Measurements from ENCODE around the gene BIRC6. TPM values are rescaled to one million over a fixed set of nuclear protein-coding genes. Genes with fewer than 3 reads are reported as not detected.

Gene BIRC6
- total and polyA plus RNA-seq, 2 of the 8 experiments (the other 6 are each of a cell fraction or from before 2014, with no cell fraction given): 32.5 to 69.5 TPM

- TF ChIP-seq CHD7 (IDR thresholded peaks at IDR 0.05; ENCODE audit: insufficient replicate concordance, low read length) (no peak), CREB1 (IDR thresholded peaks at IDR 0.05) (no peak), RFX5 (IDR thresholded peaks at IDR 0.05; ENCODE audit: borderline replicate concordance, low read depth, low read length) (no peak), EGR1 (IDR thresholded peaks at IDR 0.05; ENCODE audit: borderline replicate concordance, low read depth, low read length) (no peak), CBX8 (IDR thresholded peaks at IDR 0.05; ENCODE audit: borderline replicate concordance, low read depth, low read length) (no peak), SIN3A (conservative IDR thresholded peaks at IDR 0.05 in 1 of 2, IDR thresholded peaks at IDR 0.05 in 1 of 2; ENCODE audit: low read depth in 1 of 2, low read length in 2 of 2) (peak; percentile 10 to 61; a peak in 1 of 4 replicates), FOSL1 (IDR thresholded peaks at IDR 0.05; ENCODE audit: insufficient read depth, low read depth, low read length) (no peak), TBP (IDR thresholded peaks at IDR 0.05; ENCODE audit: low read depth, low read length) (no peak), TAF7 (optimal IDR thresholded peaks at IDR 0.05; ENCODE audit: borderline replicate concordance, low read depth, low read length) (peak; percentile 10), KDM4A (IDR thresholded peaks at IDR 0.05; ENCODE audit: low read depth, low read length, severe bottlenecking) (peak; percentile 69)
Measured at GRCh38 chr2:32357318-32358110, 691 bp downstream of the BIRC6 start (continued).

Measured in H1 (cell line).